ENCODE results near the gene ANKRD22.

- TF ChIP-seq EZH2 (IDR thresholded peaks at IDR 0.05; ENCODE audit: borderline replicate concordance, low read depth, low read length, severe bottlenecking): no peak
- no peak for TF ChIP-seq CTCF (IDR thresholded peaks at IDR 0.05; ENCODE audit: extremely low read depth in 1 of 2, insufficient read depth in 1 of 2, low read depth in 1 of 2, low read length in 2 of 2)
- no peak for TF ChIP-seq POLR2A (IDR thresholded peaks at IDR 0.05; ENCODE audit: low read depth, low read length)
- TF ChIP-seq POLR2AphosphoS5 (IDR thresholded peaks at IDR 0.05; ENCODE audit: insufficient read depth, low read depth, low read length): no peak
- TF ChIP-seq MYC (IDR thresholded peaks at IDR 0.05; ENCODE audit: low read depth, low read length): no peak
- no peak for TF ChIP-seq MAX (IDR thresholded peaks at IDR 0.05; ENCODE audit: insufficient read depth, insufficient read length)
- TF ChIP-seq JUN (IDR thresholded peaks at IDR 0.05; ENCODE audit: borderline replicate concordance, insufficient read depth, insufficient read length, low read depth): no peak
- TF ChIP-seq GATA2 (IDR thresholded peaks at IDR 0.05; ENCODE audit: insufficient read depth, insufficient read length, low read depth, low read length): no peak
- no peak for TF ChIP-seq FOS (IDR thresholded peaks at IDR 0.05; ENCODE audit: borderline replicate concordance, insufficient read depth, low read length)
These were observed 6.8 kb upstream of the ANKRD22 start for GRCh38 chr10:88858491-88858890.
